H7 (cell line): ENCODE results near the gene TMEM232. TPM values are rescaled to one million over a fixed set of nuclear protein-coding genes. Genes with fewer than 3 reads are reported as not detected.

Experiments used
- DNase-seq: peaks from one replicate; pipeline ENCODE4 v3.0.0; 2012
- H3K27me3 ChIP-seq: 2 replicates; pipeline ENCODE4 v1.6.0; 2011; ENCODE audit warnings: mild to moderate bottlenecking, low read length; ENCODE audit not compliant: control insufficient read depth, insufficient read depth
- H3K36me3 ChIP-seq: replicated peaks from 2 replicates; pipeline ENCODE4 v1.5.1; 2011; ENCODE audit warnings: low read length; ENCODE audit not compliant: control insufficient read depth, insufficient read depth
- H3K4me3 ChIP-seq: 2 replicates; pipeline ENCODE4 v1.5.1; 2011; ENCODE audit warnings: low read depth, mild to moderate bottlenecking, control low read depth, low read length, moderate library complexity; ENCODE audit not compliant: insufficient read depth
- total RNA-seq: library from RNA; depleted of rRNA; stranded (reverse); fragments of >200 nt; shearing (Covaris generic); gene quantifications from 2 replicates; pipeline ENCODE4 v1.2.3, GENCODE V29; 2014

Gene TMEM232
- total RNA-seq, 1 experiment from 2014 or later = 1.0 TPM

DNA sequence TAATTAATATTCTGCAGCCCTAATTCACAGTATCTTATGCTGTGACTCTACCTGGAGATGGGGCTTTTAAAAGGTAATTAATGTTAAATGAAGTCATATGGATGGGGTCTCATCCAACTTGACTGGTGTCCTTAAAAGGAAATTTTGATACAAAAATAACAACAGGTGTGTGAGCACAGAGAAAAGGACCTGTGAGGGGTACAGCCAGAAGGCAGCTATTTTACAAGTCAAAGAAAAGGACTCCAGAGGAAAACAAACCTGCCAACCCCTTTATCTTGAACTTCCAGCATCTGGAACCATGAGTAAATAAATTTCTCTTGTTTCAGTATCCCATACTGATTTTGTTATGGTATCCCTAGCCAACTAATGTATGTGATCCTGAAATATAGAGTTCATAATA, 250.3 kb downstream of the TMEM232 start:
- DNase-seq = peak; percentile 4
- no peaks in the 10 kb centered on the region for H3K36me3 ChIP-seq
- H3K27me3 ChIP-seq = no peaks in the 10 kb centered on the region
- no peak overlapping the region for H3K4me3 ChIP-seq

DNA sequence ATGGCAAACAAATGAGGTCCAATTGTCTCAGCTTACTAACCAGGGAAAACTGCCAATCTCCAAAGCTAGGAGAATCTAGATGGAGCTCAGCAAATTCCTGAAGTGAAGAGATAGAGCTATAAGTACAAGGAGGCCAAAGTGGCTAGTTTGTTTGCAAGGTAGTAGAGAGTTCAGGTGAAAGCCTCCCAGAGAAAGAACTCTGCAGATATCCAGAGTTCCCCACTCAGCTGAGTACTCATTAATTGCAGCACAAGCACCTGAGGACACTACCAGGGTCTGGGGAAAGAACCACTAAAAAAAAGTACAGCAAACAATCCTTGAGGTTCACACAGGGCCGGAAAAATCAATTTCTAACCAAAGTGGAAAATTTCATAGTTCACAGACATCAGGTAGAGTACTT, 250.9 kb downstream of the TMEM232 start:
- no peak for DNase-seq

DNA sequence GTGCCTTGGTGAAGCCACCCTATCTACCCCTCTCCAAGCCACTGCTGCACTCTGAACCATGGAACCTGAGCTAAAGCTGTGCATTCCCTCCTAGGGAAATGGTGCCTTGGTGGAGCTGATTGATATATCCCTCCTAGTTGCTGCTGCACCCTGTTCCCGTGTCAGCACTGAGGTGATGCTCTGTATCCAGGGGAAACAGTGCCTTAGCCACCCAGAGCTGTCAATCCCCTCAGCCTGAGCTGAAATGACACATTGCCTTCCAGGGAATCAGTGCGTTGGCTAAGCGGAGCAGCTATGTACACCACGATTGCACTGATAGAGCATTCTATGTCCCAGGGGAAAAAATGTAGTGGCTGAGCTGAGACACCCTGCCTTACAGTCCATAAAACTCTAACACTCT, 257.0 kb downstream of the TMEM232 start:
- H3K4me3 ChIP-seq = no peak overlapping the region
- H3K36me3 ChIP-seq = no peaks in the 10 kb centered on the region
- H3K27me3 ChIP-seq = no peaks in the 10 kb centered on the region
- DNase-seq = no peak

More for the DNA sequence above, 250.9 kb downstream of the TMEM232 start:
- Histone ChIP-seq H3K27me3 (no peaks in the 10 kb centered on the region), H3K36me3 (no peaks in the 10 kb centered on the region), H3K4me3 (no peak overlapping the region)

DNA sequence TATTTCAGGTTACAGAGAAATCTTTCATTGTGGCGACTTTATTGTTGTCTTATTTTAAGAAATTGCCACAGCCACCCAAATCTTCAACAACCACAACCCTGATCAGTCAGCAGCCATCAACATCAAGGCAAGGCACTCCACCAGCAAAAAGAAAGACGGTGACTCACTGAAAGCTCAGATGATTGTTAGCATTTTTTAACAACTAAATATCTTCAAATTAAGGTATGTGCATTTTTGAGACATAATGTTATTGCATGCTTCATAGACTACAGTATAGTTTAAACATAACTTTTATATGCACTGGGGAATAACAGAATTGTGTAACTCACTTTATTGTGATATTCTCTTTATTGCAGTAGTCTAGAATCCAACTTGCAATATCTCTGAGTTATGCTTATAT, 263.4 kb downstream of the TMEM232 start:
- DNase-seq = no peak
- H3K36me3 ChIP-seq = no peaks in the 10 kb centered on the region
- no peak overlapping the region for H3K4me3 ChIP-seq
- H3K27me3 ChIP-seq = no peaks in the 10 kb centered on the region

DNA sequence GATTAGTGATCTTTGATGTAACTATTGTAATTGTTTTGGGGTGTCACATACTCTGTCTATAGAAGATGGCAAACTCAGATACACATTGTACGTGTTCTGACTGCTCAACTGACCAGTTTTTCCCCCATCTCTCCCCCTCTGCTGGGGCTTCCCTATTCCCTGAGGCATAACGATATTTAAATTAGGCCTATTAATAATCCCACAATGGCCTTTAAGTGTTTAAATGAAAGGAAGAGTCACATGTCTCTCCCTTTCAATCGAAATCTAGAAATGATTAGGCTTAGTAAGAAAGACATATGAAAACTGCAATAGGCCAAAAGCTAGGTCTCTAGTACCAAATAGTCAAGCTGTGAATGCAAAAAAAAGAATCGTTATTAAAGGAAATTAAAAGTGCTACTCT, 265.6 kb downstream of the TMEM232 start:
- H3K36me3 ChIP-seq = no peaks in the 10 kb centered on the region
- no peaks in the 10 kb centered on the region for H3K27me3 ChIP-seq
- DNase-seq = no peak
- H3K4me3 ChIP-seq = no peak overlapping the region

DNA sequence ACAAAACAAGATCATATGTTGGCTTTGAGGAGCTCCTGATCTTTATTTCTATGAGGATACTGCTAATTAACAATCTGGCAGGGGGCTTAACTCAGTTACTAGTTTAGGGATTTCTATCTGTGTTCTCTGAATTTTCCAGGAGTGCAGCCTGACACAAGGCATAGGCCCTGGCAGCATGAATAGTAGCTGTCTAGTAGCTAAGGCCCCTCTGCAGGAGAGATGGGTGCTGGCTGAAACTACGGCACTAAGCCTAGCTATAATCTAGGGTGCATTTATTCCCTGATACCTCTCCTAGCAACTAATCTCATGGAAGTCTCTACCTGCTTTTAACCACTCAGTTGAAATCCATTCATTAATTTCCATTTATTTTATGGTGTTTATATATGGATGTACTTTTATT, 268.2 kb downstream of the TMEM232 start:
- peak; percentile 6 for DNase-seq
- Histone ChIP-seq H3K27me3 (no peaks in the 10 kb centered on the region), H3K4me3 (no peak overlapping the region), H3K36me3 (no peaks in the 10 kb centered on the region)

DNA sequence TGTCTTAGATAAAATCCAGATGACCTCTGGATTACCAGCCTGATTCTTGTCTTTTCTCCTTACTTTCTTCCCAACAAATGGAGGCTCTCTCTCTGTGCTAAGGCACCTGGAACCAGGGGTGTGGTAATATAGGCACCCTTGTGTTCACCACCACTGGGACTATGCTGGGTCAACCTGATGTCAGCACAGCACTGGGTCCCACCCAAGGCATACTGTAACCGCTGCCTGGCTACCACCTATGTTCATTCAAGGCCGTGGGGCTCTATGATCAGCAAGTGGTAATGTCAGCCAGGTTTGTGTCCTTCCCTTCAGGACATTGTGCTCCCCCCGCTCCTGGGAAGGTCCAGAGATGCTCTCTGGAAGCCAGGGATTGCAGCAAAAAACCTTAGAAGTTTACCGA, 283.6 kb downstream of the TMEM232 start:
- no peak overlapping the region for H3K4me3 ChIP-seq
- H3K36me3 ChIP-seq = no peaks in the 10 kb centered on the region
- H3K27me3 ChIP-seq = no peaks in the 10 kb centered on the region
- DNase-seq = no peak

DNA sequence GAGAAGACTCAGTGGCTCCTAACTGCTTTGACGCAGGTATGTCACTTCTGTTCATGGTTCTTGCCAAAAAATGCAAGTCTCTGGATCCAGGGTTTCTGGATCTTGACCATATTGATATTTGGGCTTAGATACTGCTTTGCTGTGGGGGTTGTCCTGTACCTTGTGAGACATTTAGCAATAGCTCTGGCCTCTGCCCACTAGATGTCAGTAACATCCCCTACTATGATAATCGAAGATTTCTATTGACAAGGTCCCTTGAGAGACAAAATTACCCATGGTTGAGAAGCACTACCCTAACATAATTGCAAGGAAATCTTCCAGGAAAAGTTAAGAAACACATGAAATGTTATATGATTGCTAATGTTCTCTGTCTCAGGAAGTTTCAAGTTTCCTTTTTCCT, 285.4 kb downstream of the TMEM232 start:
- no peak overlapping the region for H3K4me3 ChIP-seq
- H3K36me3 ChIP-seq = no peaks in the 10 kb centered on the region
- peak; percentile 10 for DNase-seq
- H3K27me3 ChIP-seq = no peaks in the 10 kb centered on the region

DNA sequence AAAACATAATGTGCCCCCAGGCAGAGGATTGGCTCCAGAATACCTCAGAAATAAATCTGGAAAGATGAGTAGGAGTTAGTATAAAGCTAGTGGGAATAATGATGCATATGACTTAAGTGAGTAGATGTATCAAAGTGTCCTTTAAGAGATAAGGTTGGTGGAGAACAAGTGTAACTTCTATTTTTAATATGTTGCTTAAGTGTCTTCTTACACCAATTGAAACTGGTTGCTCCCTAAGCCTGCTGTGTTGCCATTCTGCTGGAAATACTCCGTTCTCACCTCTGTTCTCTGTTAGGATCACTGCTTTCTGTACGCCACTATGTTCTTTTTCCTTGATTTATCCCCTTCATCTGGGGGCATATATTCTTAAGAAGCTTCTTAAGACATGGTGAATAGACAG, 286.4 kb downstream of the TMEM232 start:
- Histone ChIP-seq H3K36me3 (no peaks in the 10 kb centered on the region), H3K27me3 (no peaks in the 10 kb centered on the region), H3K4me3 (no peak overlapping the region)
- DNase-seq = no peak

DNA sequence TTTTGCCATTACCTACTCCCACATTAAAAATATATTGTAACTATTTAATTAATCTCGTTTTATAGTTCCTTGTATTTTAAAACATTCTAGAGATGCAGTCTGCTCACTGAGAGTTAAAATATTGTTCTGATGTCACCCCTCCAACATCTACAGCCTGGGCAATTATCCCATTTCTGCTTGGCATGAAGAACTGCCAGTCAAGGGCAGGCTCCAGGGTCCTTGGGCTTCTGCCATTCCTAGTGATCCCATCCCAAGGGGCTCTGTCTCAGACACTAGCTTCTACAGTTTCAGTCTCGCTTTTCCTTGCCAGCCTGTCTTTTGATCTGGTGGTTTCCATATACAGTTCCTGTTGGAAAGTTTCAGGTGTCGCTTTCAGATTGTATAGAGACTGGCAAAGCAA, 287.2 kb downstream of the TMEM232 start:
- Histone ChIP-seq H3K27me3 (no peaks in the 10 kb centered on the region), H3K4me3 (no peak overlapping the region), H3K36me3 (no peaks in the 10 kb centered on the region)
- DNase-seq = no peak

DNA sequence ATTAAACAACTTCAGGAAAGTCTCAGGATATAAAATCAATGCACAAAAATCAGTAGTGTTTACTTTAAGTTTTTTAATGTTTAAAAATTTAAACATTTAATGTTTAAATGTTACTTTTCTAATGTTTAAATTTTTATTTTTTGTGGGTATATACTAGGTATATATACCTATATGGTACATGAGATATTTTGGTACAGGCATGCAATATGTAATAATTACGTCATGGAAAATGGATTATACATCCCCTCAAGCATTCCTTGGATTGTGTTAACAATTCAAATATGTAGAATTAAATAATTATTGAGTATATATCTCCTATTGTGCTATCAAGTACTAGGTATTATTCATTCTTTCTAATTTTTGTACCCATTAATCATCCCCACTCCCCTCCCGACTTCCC, 291.3 kb downstream of the TMEM232 start:
- no peaks in the 10 kb centered on the region for H3K36me3 ChIP-seq
- no peaks in the 10 kb centered on the region for H3K27me3 ChIP-seq
- no peak for DNase-seq
- no peak overlapping the region for H3K4me3 ChIP-seq

DNA sequence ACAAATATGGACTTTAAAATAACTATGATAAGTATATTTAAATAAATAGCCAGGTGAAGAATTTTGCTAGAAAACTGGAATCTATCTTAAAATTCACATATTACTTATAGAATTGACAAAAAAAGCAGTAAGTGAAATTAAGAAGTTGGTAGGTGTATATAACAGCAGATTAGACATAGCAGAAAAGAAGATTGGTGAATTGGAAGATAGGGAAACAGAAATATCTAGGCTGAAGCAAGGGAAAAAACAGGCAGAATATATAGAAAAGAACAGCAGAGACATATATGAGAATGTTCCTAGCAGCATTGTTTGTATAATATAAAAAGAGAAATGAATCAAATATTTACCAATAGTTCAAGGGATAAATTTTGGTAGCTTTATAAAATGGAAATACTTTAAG, 294.9 kb downstream of the TMEM232 start:
- no peaks in the 10 kb centered on the region for H3K27me3 ChIP-seq
- no peak overlapping the region for H3K4me3 ChIP-seq
- no peak for DNase-seq

DNA sequence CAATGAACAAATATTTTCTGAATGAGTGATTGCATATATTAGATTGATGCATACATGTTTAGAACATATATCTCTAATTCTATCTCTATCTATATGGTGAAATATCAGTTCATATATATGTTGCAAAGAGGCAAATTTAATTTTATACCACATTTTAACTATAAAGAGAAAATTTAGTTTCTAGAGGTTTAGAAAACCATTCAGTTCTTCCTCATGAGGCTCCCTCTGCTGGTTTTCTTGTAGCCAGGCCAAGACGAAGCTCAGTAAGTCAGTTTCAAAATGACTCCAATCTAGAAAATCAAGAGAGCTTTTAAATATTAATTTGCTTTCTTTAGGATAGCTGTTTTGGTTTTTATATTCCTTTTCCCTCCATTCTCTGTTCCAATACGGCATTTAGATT, 312.1 kb downstream of the TMEM232 start:
- Histone ChIP-seq H3K36me3 (no peaks in the 10 kb centered on the region), H3K27me3 (no peaks in the 10 kb centered on the region), H3K4me3 (no peak overlapping the region)
- DNase-seq = peak; percentile 16

More for the DNA sequence above, 294.9 kb downstream of the TMEM232 start:
- H3K36me3 ChIP-seq = no peaks in the 10 kb centered on the region

DNA sequence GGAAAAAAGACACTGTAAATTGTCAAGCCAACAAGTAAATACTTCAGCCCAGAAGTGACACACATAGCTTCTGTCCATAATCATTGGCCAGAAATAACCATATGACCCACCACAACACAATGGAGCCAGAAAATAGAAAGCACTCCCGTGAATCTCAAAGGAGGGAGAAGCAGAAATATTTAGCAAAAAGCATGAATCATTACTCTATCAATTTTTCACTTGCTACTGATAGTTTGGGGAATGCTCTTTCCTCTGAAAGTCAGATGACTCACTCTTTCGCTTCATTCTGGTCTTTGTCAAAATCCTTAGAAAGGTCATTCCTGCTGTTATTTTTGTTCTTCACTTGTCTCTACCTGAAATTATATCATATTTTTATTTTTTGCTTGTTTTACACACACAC, 312.6 kb downstream of the TMEM232 start:
- Histone ChIP-seq H3K4me3 (no peak overlapping the region), H3K36me3 (no peaks in the 10 kb centered on the region), H3K27me3 (no peaks in the 10 kb centered on the region)
- no peak for DNase-seq

DNA sequence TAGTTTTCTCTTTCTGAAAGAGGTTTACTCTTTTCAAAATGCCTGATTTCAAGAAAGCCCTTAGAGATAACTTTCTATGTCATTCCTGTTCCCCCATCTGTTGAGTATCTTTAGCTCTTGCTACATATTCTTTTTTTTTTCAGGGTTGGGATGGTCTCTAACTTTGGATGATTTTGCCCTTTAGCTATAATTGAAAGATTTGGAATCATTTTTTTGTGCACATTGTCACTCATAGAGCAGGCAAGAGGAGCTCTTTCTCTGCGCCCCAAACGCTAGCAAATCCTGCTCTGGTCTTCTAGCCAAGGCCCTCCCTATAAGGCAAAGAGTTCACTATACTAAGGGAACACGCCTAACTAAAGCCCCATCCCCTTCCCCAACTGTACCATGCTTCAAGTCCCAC, 316.9 kb downstream of the TMEM232 start:
- no peak overlapping the region for H3K4me3 ChIP-seq
- no peak for DNase-seq
- no peaks in the 10 kb centered on the region for H3K36me3 ChIP-seq
- no peaks in the 10 kb centered on the region for H3K27me3 ChIP-seq

DNA sequence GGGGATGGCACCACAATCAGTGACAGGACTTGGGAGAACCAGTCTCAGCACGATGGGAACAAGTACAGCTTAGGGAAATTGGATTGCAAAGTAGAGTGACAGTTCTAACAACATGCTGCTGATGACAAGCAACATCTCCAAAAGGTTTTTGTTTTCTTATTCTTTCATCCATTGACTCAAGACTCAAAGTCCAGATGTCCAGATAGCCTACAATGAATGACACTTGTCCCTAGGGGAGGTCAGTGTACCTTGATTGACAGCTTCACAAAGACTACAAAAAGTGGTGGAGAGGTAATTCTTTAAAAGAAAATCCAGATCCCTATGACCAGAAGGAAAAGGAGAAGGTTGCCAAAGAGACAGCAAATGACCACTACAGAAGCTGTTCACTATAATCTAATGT, 323.9 kb downstream of the TMEM232 start:
- Histone ChIP-seq H3K4me3 (no peak overlapping the region), H3K27me3 (no peaks in the 10 kb centered on the region), H3K36me3 (no peaks in the 10 kb centered on the region)
- DNase-seq = no peak
